NK-92 treated with Interleukin-12 subunit alpha and Interleukin-12 subunit beta, amount 100 ng/mL, for 24 hours (cell line): ENCODE results near the gene CDH4.

Source experiments
- DNase-seq: peaks from one replicate; lab custom pipeline; 2025; lab: John Stamatoyannopoulos, UW

CDH4 gene

GRCh38 chr20:61766921-61767610, 515.0 kb downstream of the CDH4 start:
- DNase-seq: no peak

GRCh38 chr20:61767761-61768494, 515.9 kb downstream of the CDH4 start:
- no peak for DNase-seq

DNA sequence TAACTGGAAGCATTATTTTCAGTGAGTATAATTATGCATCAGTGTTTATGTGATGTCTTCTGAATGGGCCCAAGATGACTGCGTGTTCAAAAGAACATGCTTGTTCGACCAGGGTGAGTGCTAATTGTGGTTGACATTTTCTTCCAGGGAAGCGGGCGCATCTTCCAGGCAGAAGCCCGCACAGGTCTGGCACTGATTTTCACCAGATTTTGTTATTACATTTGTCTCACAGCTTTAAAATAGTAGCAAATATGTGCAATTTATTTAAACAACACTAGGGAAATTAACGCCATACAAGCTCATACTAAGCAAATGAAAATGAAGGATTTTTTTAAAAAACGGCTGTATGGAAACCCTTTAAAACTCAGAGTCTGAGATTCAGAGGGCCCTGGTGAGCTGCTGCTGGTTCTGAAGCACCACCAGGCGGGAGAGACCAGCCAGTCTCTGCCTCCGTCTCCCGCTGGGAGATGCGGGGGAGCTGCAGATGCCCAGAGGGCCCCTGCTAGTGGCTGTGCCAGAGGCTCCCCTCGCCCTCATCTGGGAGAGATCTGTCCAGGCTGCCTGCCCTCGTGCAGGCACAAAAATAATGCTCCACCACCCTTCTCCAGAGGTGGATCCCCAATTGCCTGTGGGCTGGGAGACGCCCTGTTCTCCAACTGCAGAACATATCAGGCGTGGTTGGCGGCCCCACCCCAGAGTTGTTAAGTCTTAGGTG, 516.7 kb downstream of the CDH4 start:
- DNase-seq: no peak

GRCh38 chr20:61769286-61769832, 517.3 kb downstream of the CDH4 start:
- DNase-seq: no peak

- DNase-seq: no peak
Measured at GRCh38 chr20:61770113-61770585, 518.1 kb downstream of the CDH4 start.

DNA sequence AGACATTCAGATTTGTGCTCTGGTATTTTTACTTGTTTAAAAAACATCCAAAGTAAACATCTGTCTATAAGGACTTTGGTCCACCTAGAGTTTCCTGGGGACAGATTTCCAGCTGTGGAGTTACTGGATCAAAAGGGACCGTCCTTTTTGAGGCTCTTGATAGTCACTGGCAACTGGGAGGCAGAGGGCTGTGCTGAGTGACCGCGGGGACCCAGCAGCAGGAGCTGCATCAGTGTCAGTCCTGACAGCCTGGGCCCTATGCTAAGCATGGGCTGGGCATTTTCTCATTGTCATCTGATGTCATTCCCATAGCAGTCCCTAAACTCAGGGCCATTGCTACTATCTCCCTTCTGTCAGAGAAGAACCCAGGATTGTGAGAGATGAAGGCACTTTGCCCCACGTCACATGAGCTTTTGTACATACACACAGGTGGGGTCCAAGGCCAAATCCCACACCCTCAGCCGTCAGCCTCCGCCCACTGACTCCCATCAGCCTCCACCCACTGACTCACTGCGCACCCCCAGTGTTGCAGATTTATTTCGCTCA, 519.8 kb downstream of the CDH4 start:
- DNase-seq: no peak

GRCh38 chr20:61772828-61773631, 521.0 kb downstream of the CDH4 start:
- no peak for DNase-seq

- no peak for DNase-seq
Measured at GRCh38 chr20:61773926-61774587, 522.0 kb downstream of the CDH4 start.

GRCh38 chr20:61775423-61775822, 523.4 kb downstream of the CDH4 start:
- no peak for DNase-seq

GRCh38 chr20:61776491-61777075, 524.5 kb downstream of the CDH4 start:
- no peak for DNase-seq

- no peak for DNase-seq
Measured at GRCh38 chr20:61777773-61778494, 525.9 kb downstream of the CDH4 start.

GRCh38 chr20:61778495-61778863, 526.4 kb downstream of the CDH4 start:
- DNase-seq: no peak

- no peak for DNase-seq
Measured at GRCh38 chr20:61779176-61779965, 527.3 kb downstream of the CDH4 start.

DNA sequence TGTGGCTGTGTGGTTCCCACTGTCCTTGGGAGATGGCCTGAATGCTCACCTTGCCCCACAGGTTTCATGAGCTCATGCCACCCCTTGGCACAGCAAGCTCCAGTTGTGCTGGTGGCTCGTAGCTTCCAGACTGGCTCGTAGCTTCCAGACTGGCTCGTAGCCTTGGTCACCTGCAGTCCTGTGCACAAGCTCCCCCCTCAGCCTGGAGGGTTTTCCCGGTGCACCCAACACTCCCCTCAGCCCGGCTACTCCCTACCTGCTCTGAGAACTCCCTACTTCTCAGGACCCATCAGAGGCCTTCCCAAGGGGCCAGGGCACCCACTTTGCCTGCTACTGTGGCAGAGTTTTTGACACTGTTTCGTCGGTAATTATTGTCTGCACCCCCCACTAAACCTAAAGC, 528.0 kb downstream of the CDH4 start:
- DNase-seq: no peak

- DNase-seq: no peak
Measured at GRCh38 chr20:61784801-61785566, 532.9 kb downstream of the CDH4 start.

DNA sequence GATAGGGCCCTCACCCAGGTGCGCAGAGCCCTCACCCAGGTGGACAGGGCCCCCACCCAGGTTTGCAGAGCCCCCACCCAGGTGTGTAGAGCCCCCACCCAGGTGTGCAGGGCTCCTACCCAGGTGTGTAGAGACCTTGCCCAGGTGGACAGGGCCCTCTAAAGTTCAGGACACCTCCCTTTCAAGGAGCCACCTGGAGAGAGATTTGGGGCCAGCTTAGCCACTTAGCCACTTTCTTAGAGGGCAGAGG, 533.4 kb downstream of the CDH4 start:
- no peak for DNase-seq

DNA sequence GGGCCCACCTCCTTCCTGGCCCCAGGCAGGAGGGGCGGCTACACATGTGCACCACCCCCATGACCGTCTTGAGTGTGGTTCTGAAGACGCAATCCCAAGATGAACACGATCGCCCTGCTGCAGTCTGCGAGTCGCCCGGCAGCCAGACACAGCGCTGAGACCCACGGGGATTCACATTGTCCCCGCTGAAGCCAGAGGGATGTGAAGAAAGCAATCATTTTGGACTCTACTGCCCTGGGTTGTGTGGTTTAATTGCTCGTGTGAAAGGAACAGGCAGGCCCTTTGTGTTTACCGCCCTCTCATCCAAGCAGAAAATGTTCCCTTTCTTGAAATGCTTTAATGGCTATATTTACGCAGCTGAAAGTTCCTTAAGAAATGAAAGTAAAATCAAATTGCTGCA, 534.2 kb downstream of the CDH4 start:
- no peak for DNase-seq

GRCh38 chr20:61788343-61788742, 536.3 kb downstream of the CDH4 start:
- no peak for DNase-seq

- DNase-seq: no peak
Measured at GRCh38 chr20:61789329-61789728, 537.3 kb downstream of the CDH4 start.
